B cell (primary cell): Measurements from ENCODE around the gene POC5. TPM values are rescaled to one million over a fixed set of nuclear protein-coding genes. Genes with fewer than 3 reads are reported as not detected.
"Not testable (repeated sequence)": the region's sequence is repeated elsewhere in the genome, so short reads cannot be mapped to it uniquely, and the experiment has no call there.

Source experiments
- ATAC-seq: fragments of 200-7000 bp; cut with Tn5 transposase; one replicate; pipeline ENCODE4 v1.10.0; 2021; ENCODE audit warnings: low read depth, mild to moderate bottlenecking, moderate number of reproducible peaks, moderate library complexity
- CTCF ChIA-PET: fragments of 350-600 bp; sonication (Branson Sonifier 250); formaldehyde crosslinking; loops from one replicate; lab custom pipeline; 2021; ENCODE audit warnings: antibody characterized with exemption, inconsistent platforms; lab: Charles Lee
- POLR2A ChIA-PET: fragments of 350-600 bp; sonication (Branson Sonifier 250); formaldehyde crosslinking; loops from one replicate; lab custom pipeline; 2021; ENCODE audit warnings: antibody characterized with exemption; lab: Charles Lee
- DNase-seq: peaks from one replicate; pipeline ENCODE4 v3.0.0; 2013
- H2AFZ ChIP-seq: 2 replicates; pipeline ENCODE4 v1.6.1; 2012; ENCODE audit warnings: mild to moderate bottlenecking, low read depth, low read length; ENCODE audit not compliant: insufficient read depth, poor library complexity, severe bottlenecking
- H3K27ac ChIP-seq, 2 donors: 1 replicate in 1 of 2; 2 replicates in 1 of 2; pipeline ENCODE4 v1.5.1; 2012 to 2013; ENCODE audit warnings: low read length in 2 of 2, mild to moderate bottlenecking in 2 of 2, moderate library complexity in 1 of 2
- H3K27me3 ChIP-seq, 4 experiments: fragments of 200-600 bp in 1 of 4; sonication (generic) in 1 of 4; replicated peaks in 1 of 4; 1 replicate in 2 of 4; 2 replicates in 2 of 4; pipeline versions ENCODE4 v1.6.1 to v1.7.0; 2013 to 2016; ENCODE audit warnings: low read length in 3 of 4, mild to moderate bottlenecking in 2 of 4, mixed read lengths in 1 of 4, moderate library complexity in 1 of 4; ENCODE audit not compliant: insufficient read depth in 4 of 4, control insufficient read depth in 3 of 4; ENCODE audit errors: control extremely low read depth in 1 of 4
- H3K36me3 ChIP-seq, 2 experiments: replicated peaks in 1 of 2; 1 replicate in 1 of 2; 2 replicates in 1 of 2; pipeline versions ENCODE4 v1.6.1 to v1.7.1; 2013; ENCODE audit warnings: low read length in 1 of 2; ENCODE audit not compliant: insufficient read depth in 2 of 2, control insufficient read depth in 1 of 2; ENCODE audit errors: control extremely low read depth in 1 of 2, extremely low read depth in 1 of 2
- H3K4me1 ChIP-seq, 2 donors: fragments of 200-600 bp in 1 of 2; sonication (generic) in 1 of 2; 1 replicate in 1 of 2; 2 replicates in 1 of 2; pipeline versions ENCODE4 v1.5.1 to v1.6.1; 2013 to 2017; ENCODE audit warnings: low read length in 2 of 2; ENCODE audit not compliant: control insufficient read depth in 2 of 2, insufficient read depth in 2 of 2
- H3K4me2 ChIP-seq: replicated peaks from 2 replicates; pipeline ENCODE3; 2012; ENCODE audit warnings: mild to moderate bottlenecking, low read depth, low read length; ENCODE audit not compliant: poor library complexity, severe bottlenecking
- H3K4me3 ChIP-seq, 5 experiments: fragments of 200-600 bp in 1 of 5; sonication (generic) in 1 of 5; 1 replicate in 3 of 5; 2 replicates in 2 of 5; pipeline versions ENCODE4 v1.5.1 to v1.7.0; 2011 to 2016; ENCODE audit warnings: low read length in 4 of 5, mild to moderate bottlenecking in 4 of 5, low read depth in 2 of 5, control low read depth in 1 of 5, moderate library complexity in 1 of 5; ENCODE audit not compliant: insufficient read depth in 1 of 5; ENCODE audit errors: control extremely low read depth in 1 of 5, extremely low read depth in 1 of 5
- H3K79me2 ChIP-seq: fragments of 200-600 bp; sonication (generic); one replicate; pipeline ENCODE4 v1.6.0; 2016; ENCODE audit warnings: low read length; ENCODE audit not compliant: control insufficient read depth, insufficient read depth
- H3K9ac ChIP-seq: fragments of 200-600 bp; sonication (generic); 2 replicates; pipeline ENCODE4 v1.6.1; 2017; ENCODE audit warnings: mild to moderate bottlenecking, low read length, moderate library complexity
- H3K9me3 ChIP-seq, 3 donors: one replicate each; pipeline versions ENCODE4 v1.6.1 to v1.7.1; 2013; ENCODE audit warnings: low read length in 2 of 3; ENCODE audit not compliant: control insufficient read depth in 2 of 3, insufficient read depth in 1 of 3; ENCODE audit errors: control extremely low read depth in 1 of 3
- H4K20me1 ChIP-seq: 2 replicates; pipeline ENCODE4 v1.6.0; 2012; ENCODE audit warnings: mild to moderate bottlenecking, low read length; ENCODE audit not compliant: insufficient read depth, control insufficient read depth, poor library complexity, severe bottlenecking
- H3K27ac Mint-ChIP-seq: one replicate; pipeline ENCODE4 v1.8.0; 2021; ENCODE audit warnings: mixed read lengths
- H3K27me3 Mint-ChIP-seq: one replicate; pipeline ENCODE4 v1.8.0; 2021; ENCODE audit warnings: mixed read lengths
- H3K4me1 Mint-ChIP-seq: one replicate; pipeline ENCODE4 v1.8.0; 2021; ENCODE audit warnings: mixed read lengths
- H3K4me3 Mint-ChIP-seq: one replicate; pipeline ENCODE4 v1.8.0; 2021; ENCODE audit warnings: mixed read lengths
- H3K9me3 Mint-ChIP-seq: one replicate; pipeline ENCODE4 v1.8.0; 2022; ENCODE audit warnings: mixed read lengths; ENCODE audit not compliant: insufficient read depth
- EZH2 ChIP-seq: IDR thresholded peaks from 2 replicates; pipeline ENCODE4 v1.6.1; 2012; ENCODE audit warnings: borderline replicate concordance, low read depth, mild to moderate bottlenecking, moderate library complexity, low read length; ENCODE audit not compliant: insufficient read depth, poor library complexity, severe bottlenecking
- WGBS: methylation state at CpG from one replicate; pipeline ENCODE4 v1.1.5; 2013; ENCODE audit warnings: missing lambda C conversion rate; ENCODE audit not compliant: insufficient coverage; 5-methylcytosine and 5-hydroxymethylcytosine counted together
- intact Hi-C: fragments of 100-400 bp; cut with micrococcal nuclease; formaldehyde crosslinking; loops from one replicate; pipeline ENCODE4 v1.10.0; 2022
- polyA plus RNA-seq: library from polyadenylated mRNA; depleted of rRNA; stranded (reverse); fragments of >200 nt; gene quantifications from 2 replicates; pipeline ENCODE4 v1.2.3, GENCODE V29; 2012
- total RNA-seq, 2 donors: library from RNA; stranded (reverse); fragments of 120-200 nt in 1 of 2; gene quantifications; 1 replicate in 1 of 2; 2 replicates in 1 of 2; pipeline versions ENCODE4 v1.2.3 to v1.2.4, GENCODE V29; 2013 to 2022
- TF ChIP-seq, protein P1 (sequence below): fragments of 200-600 bp; IDR thresholded peaks from one replicate; pipeline ENCODE4 v1.8.0; 2022; ENCODE audit warnings: antibody characterized with exemption, mild to moderate bottlenecking

Gene POC5
- total and polyA plus RNA-seq, 2 donors (not counting 1 experiment from before 2014, with no cell fraction given), result 22.7 to 25.4 TPM

DNA sequence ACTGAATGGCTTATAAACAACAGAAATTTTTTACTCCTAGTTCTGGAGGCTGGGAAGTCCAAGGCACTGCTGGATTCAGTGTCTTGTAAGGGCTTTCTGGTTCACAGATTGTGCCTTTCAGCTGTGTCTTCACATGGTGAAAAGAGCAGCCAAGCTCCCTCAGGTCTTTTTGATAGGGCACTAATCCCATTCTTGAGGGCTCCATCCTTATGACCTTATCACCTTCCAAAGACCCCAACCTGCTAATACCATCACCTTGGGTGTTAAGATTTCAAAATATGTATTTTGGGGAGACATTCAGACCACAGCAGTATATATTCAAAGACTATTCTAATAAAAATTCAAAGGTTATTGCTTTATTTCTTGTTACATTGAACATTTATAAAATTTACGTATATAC is 16.5 kb upstream of the POC5 start:
- no peak overlapping the region for H2AFZ ChIP-seq
- Mint-ChIP-seq H3K27ac (no peak overlapping the region), H3K4me1 (no peaks in the 10 kb centered on the region), H3K9me3 (no peaks in the 10 kb centered on the region), H3K27me3 (peaks cover 15% of the 10 kb centered on the region), H3K4me3 (no peak overlapping the region)
- no peaks in the 10 kb centered on the region for H3K79me2 ChIP-seq
- TF ChIP-seq, protein P1, sequence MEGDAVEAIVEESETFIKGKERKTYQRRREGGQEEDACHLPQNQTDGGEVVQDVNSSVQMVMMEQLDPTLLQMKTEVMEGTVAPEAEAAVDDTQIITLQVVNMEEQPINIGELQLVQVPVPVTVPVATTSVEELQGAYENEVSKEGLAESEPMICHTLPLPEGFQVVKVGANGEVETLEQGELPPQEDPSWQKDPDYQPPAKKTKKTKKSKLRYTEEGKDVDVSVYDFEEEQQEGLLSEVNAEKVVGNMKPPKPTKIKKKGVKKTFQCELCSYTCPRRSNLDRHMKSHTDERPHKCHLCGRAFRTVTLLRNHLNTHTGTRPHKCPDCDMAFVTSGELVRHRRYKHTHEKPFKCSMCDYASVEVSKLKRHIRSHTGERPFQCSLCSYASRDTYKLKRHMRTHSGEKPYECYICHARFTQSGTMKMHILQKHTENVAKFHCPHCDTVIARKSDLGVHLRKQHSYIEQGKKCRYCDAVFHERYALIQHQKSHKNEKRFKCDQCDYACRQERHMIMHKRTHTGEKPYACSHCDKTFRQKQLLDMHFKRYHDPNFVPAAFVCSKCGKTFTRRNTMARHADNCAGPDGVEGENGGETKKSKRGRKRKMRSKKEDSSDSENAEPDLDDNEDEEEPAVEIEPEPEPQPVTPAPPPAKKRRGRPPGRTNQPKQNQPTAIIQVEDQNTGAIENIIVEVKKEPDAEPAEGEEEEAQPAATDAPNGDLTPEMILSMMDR, result no peak
- TF ChIP-seq EZH2, result no peak
- DNase-seq, result no peak
- no CpG with 5 or more reads among the region's 1 CpG for WGBS
- H3K9ac ChIP-seq, result no peak overlapping the region
- H3K4me3 ChIP-seq, result no peak overlapping the region
- no peaks in the 10 kb centered on the region for H3K36me3 ChIP-seq
- H4K20me1 ChIP-seq, result no peaks in the 10 kb centered on the region
- ChIA-PET CTCF (no interaction called here), POLR2A (no interaction called here)
- H3K27ac ChIP-seq, result no peak overlapping the region
- H3K4me2 ChIP-seq, result no peak overlapping the region
- intact Hi-C loops, result loop anchor here (10.0 kb wide), 1 partner anchor 911 kb away; no protein-coding TSS in a partner anchor
- no peaks in the 10 kb centered on the region for H3K4me1 ChIP-seq
- no peak for ATAC-seq
- H3K27me3 ChIP-seq, result peaks cover 0 to 4% (median 0%) of the 10 kb centered on the region in 4 experiments
- H3K9me3 ChIP-seq, result peaks cover 0 to 13% (median 5%) of the 10 kb centered on the region in 3 donors

DNA sequence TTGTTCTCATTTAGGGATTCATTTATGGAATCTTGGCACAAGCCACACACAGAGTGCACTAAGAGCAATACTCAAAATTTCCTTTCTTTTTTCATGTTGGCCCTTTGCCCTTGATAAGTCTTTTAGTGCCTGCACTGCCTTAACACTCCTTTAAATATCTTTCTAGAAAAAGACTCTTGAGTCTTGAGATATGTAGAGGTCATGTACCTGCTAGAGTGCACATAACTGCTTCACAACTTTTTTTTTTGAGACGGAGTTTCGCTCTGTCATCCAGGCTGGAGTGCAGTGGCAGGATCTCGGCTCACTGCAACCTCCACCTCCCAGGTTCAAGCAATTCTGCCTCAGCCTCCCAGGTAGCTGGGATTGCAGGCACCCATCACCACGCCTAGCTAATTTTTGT is 14.3 kb upstream of the POC5 start:
- 100% methylated on average over 4 of the region's 4 CpGs for WGBS

More for the DNA sequence above, 14.3 kb upstream of the POC5 start:
- H3K79me2 ChIP-seq, H3K27ac ChIP-seq, H3K4me2 ChIP-seq, POLR2A ChIA-PET, ATAC-seq, H3K27ac Mint-ChIP-seq, H3K9me3 Mint-ChIP-seq, H2AFZ ChIP-seq, CTCF ChIA-PET, H3K4me3 ChIP-seq, H3K36me3 ChIP-seq, H3K4me1 Mint-ChIP-seq, H3K27me3 ChIP-seq, H3K9ac ChIP-seq, H3K4me3 Mint-ChIP-seq, H4K20me1 ChIP-seq, H3K4me1 ChIP-seq, DNase-seq: not testable (repeated sequence)
- H3K27me3 Mint-ChIP-seq, result peaks cover 26% of the 10 kb centered on the region
- intact Hi-C loops, result loop anchor here (10.0 kb wide), 1 partner anchor 913 kb away; no protein-coding TSS in a partner anchor
- H3K9me3 ChIP-seq, result peaks cover 0 to 13% (median 5%) of the 10 kb centered on the region in 3 donors
